Measurements from ENCODE around the gene PLAGL2.

PLAGL2 gene

GRCh38 chr20:32231847-32232246, 24.3 kb upstream of the PLAGL2 start:
- DNase-seq (ENCODE audit: low read depth), result no peak
- TF ChIP-seq CTCF (IDR thresholded peaks at IDR 0.05; ENCODE audit: insufficient read depth, low read depth, low read length, missing control alignments), result no peak
- no peak overlapping the region for H3K4me3 ChIP-seq (ENCODE audit: low read length)

DNA sequence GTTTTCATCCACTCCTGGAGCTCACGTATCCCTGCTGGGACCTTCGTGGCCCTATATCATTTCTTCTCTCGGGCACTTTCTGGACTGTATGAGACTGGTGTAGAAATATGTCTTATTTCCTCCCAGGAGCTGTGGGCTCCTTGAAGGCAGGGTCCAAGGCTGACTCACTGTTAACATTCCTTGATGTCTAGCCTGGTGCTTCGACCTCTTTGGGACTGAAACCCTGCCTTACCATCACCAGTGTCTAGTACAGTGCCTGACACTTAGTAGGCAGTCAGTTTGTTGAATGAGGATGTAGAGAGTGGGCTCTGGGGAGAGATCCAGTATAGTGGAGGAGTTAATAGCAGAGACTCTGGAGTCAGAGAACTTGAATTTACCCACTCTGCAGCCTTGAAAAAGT, 23.7 kb upstream of the PLAGL2 start:
- no peak overlapping the region for H3K4me3 ChIP-seq (ENCODE audit: low read length)
- no peak for DNase-seq (ENCODE audit: low read depth)
- no peak for TF ChIP-seq CTCF (IDR thresholded peaks at IDR 0.05; ENCODE audit: insufficient read depth, low read depth, low read length, missing control alignments)

- H3K4me3 ChIP-seq (ENCODE audit: low read length), result no peak overlapping the region
- TF ChIP-seq CTCF (IDR thresholded peaks at IDR 0.05; ENCODE audit: insufficient read depth, low read depth, low read length, missing control alignments), result no peak
- no peak for DNase-seq (ENCODE audit: low read depth)
Observed at GRCh38 chr20:32230707-32231106, 23.2 kb upstream of the PLAGL2 start.

GRCh38 chr20:32229251-32229747, 21.8 kb upstream of the PLAGL2 start:
- no peak for TF ChIP-seq CTCF (IDR thresholded peaks at IDR 0.05; ENCODE audit: insufficient read depth, low read depth, low read length, missing control alignments)
- H3K4me3 ChIP-seq (ENCODE audit: low read length), result no peak overlapping the region
- DNase-seq (ENCODE audit: low read depth), result no peak

GRCh38 chr20:32227744-32228688, 20.5 kb upstream of the PLAGL2 start:
- TF ChIP-seq CTCF (IDR thresholded peaks at IDR 0.05; ENCODE audit: insufficient read depth, low read depth, low read length, missing control alignments), result no peak
- H3K4me3 ChIP-seq (ENCODE audit: low read length), result no peak overlapping the region
- no peak for DNase-seq (ENCODE audit: low read depth)

GRCh38 chr20:32227306-32227705, 19.8 kb upstream of the PLAGL2 start:
- no peak for TF ChIP-seq CTCF (IDR thresholded peaks at IDR 0.05; ENCODE audit: insufficient read depth, low read depth, low read length, missing control alignments)
- H3K4me3 ChIP-seq (ENCODE audit: low read length), result no peak overlapping the region
- no peak for DNase-seq (ENCODE audit: low read depth)
